K562 (cell line): ENCODE data around the gene PPP1R9B.

Source experiments
- CCNT2 ChIP-seq: IDR thresholded peaks from 2 replicates; pipeline ENCODE4 v1.6.1; 2011; ENCODE audit warnings: borderline replicate concordance, low read depth, mild to moderate bottlenecking, moderate library complexity, mixed read lengths, low read length; ENCODE audit not compliant: insufficient read length; ENCODE audit errors: extremely low read depth
- CTCF ChIP-seq, 3 experiments: IDR thresholded peaks in 2 of 3; conservative IDR thresholded peaks in 1 of 3; 2 replicates each; pipeline ENCODE4 v1.5.1; 2011 to 2012; ENCODE audit warnings: low read length in 3 of 3, mild to moderate bottlenecking in 3 of 3, control low read depth in 2 of 3, improper control_type of control experiment in 1 of 3, inconsistent platforms in 1 of 3, low read depth in 1 of 3, mixed read lengths in 1 of 3, moderate library complexity in 1 of 3; ENCODE audit not compliant: insufficient read depth in 2 of 3
- EGR1 ChIP-seq: fragments of 450-650 bp; conservative IDR thresholded peaks from 2 replicates; pipeline ENCODE4 v1.6.1; 2017; ENCODE audit warnings: mild to moderate bottlenecking
- FOXJ2 ChIP-seq: fragments of 200-800 bp; sonication (Bioruptor generic); IDR thresholded peaks from 2 replicates; pipeline ENCODE4 v1.6.1; 2016; ENCODE audit warnings: missing genetic modification characterization, missing compliant biosample characterization
- HCFC1 ChIP-seq: IDR thresholded peaks from 2 replicates; pipeline ENCODE4 v1.6.1; 2012; ENCODE audit warnings: low read depth, low read length, improper control_type of control experiment
- HINFP ChIP-seq: fragments of 450-650 bp; conservative IDR thresholded peaks from 2 replicates; pipeline ENCODE4 v1.6.1; 2016; ENCODE audit warnings: missing genetic modification characterization, low read depth, mild to moderate bottlenecking, control low read depth, missing compliant biosample characterization
- NCOR1 ChIP-seq: fragments of 450-650 bp; IDR thresholded peaks from 2 replicates; pipeline ENCODE4 v1.6.1; 2016; ENCODE audit warnings: mild to moderate bottlenecking, moderate library complexity
- POLR2A ChIP-seq: fragments of 450-650 bp; conservative IDR thresholded peaks from 2 replicates; pipeline ENCODE4 v1.6.1; 2016
- POLR2AphosphoS5 ChIP-seq: IDR thresholded peaks from 2 replicates; pipeline ENCODE4 v1.6.1; 2011; ENCODE audit warnings: mild to moderate bottlenecking, low read depth, low read length, moderate library complexity; ENCODE audit not compliant: control insufficient read depth, insufficient read depth
- RAD21 ChIP-seq, 2 experiments: fragments of 250-450 bp in 1 of 2; fragments of 450-650 bp in 1 of 2; sonication (Bioruptor Pico) in 1 of 2; formaldehyde crosslinking in 1 of 2; IDR thresholded peaks in 1 of 2; conservative IDR thresholded peaks in 1 of 2; 2 replicates each; pipeline versions ENCODE4 v1.4.0 to v1.8.0; 2020 to 2022; ENCODE audit warnings: mild to moderate bottlenecking in 2 of 2, moderate library complexity in 1 of 2
- SMAD1 ChIP-seq: fragments of 150-350 bp; IDR thresholded peaks from 2 replicates; pipeline ENCODE4 v1.6.1; 2014; ENCODE audit warnings: low read length, low read depth; ENCODE audit not compliant: partially characterized antibody
- TCF7 ChIP-seq: sonication (generic); IDR thresholded peaks from 2 replicates; pipeline ENCODE4 v1.6.1; 2016; ENCODE audit warnings: antibody characterized with exemption, borderline replicate concordance
- ZNF146 ChIP-seq: IDR thresholded peaks from one replicate; pipeline ENCODE4 v1.6.1; 2018; ENCODE audit warnings: missing compliant biosample characterization; ENCODE audit not compliant: unreplicated experiment

GRCh38 chr17:50139185-50139783, 11.2 kb downstream of the PPP1R9B start:
- TF ChIP-seq POLR2AphosphoS5 (no peak), CTCF (IDR thresholded peaks at IDR 0.05 in 2 of 3, conservative IDR thresholded peaks at IDR 0.05 in 1 of 3; ENCODE audit: insufficient read depth in 2 of 3, low read depth in 1 of 3, low read length in 3 of 3) (no peak), RAD21 (CRISPR knock-in tag; conservative IDR thresholded peaks at IDR 0.05 in 1 of 2, IDR thresholded peaks at IDR 0.05 in 1 of 2) (no peak), EGR1 (no peak), ZNF146 (CRISPR knock-in tag) (no peak), FOXJ2 (tag) (no peak), TCF7 (no peak), SMAD1 (no peak), POLR2A (no peak), NCOR1 (no peak), HINFP (no peak), HCFC1 (no peak), CCNT2 (no peak)
